ENCODE results near the gene PTPRZ1. TPM values are rescaled to one million over a fixed set of nuclear protein-coding genes. Genes with fewer than 3 reads are reported as not detected.

PTPRZ1 gene
- total RNA-seq, 6 experiments from 2014 or later, result 0.29 to 0.47 TPM; not detected in 4

DNA sequence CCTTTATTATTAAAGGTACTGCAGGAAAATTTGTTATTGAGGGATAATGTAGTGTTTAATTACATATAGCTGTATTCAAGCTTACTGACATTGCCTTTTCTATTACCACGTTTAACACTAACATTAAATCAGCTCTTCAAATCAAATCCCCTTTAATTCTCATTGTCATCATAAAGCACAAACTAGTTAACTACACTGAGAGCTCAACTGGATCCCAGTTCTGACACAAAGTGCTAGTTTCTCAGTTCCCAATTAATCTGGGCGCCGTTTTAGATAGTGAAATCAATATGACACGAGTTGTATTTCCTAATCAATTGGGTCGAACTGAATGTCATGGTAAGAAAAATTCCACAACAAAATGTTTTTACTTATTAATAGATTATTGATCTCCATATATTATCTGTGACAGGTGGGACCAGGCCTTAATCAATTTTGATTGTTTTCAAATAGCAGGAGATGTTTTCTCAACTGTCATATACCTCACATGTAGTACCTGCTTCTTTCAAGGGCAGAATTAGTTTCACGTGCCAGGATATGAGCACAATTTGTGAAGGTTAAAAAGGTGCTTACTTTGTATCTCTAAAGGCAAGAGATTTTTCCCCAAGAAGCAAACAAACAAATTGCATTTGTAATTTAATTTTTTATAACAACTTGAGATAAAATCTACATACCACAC lies 200.1 kb downstream of the PTPRZ1 start:
- Histone ChIP-seq H3K4me1 (no peaks in the 10 kb centered on the region), H3K27ac (no peak overlapping the region), H3K9me3 (no peaks in the 10 kb centered on the region), H3K4me3 (no peak overlapping the region), H3K27me3 (no peaks in the 10 kb centered on the region), H3K36me3 (peaks cover 0 to 31% (median 13%) of the 10 kb centered on the region in 4 donors)
- TF ChIP-seq, protein P1, sequence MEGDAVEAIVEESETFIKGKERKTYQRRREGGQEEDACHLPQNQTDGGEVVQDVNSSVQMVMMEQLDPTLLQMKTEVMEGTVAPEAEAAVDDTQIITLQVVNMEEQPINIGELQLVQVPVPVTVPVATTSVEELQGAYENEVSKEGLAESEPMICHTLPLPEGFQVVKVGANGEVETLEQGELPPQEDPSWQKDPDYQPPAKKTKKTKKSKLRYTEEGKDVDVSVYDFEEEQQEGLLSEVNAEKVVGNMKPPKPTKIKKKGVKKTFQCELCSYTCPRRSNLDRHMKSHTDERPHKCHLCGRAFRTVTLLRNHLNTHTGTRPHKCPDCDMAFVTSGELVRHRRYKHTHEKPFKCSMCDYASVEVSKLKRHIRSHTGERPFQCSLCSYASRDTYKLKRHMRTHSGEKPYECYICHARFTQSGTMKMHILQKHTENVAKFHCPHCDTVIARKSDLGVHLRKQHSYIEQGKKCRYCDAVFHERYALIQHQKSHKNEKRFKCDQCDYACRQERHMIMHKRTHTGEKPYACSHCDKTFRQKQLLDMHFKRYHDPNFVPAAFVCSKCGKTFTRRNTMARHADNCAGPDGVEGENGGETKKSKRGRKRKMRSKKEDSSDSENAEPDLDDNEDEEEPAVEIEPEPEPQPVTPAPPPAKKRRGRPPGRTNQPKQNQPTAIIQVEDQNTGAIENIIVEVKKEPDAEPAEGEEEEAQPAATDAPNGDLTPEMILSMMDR (IDR thresholded peaks at IDR 0.05), result no peak
- no peak for TF ChIP-seq POLR2A (IDR thresholded peaks at IDR 0.05)
- no peak for ATAC-seq
- DNase-seq, result no peak
- 71% methylated on average over 6 of the region's 6 CpGs for WGBS (ENCODE audit: insufficient coverage, low coverage, low lambda C conversion rate, missing lambda C conversion rate)
- intact Hi-C loops (cut with DNase I), result no loop called here

GRCh38 chr7:122073635-122074034 lies 200.7 kb downstream of the PTPRZ1 start:
- H3K36me3 ChIP-seq, result peaks cover 0 to 37% (median 13%) of the 10 kb centered on the region in 4 donors
- intact Hi-C loops (cut with DNase I), result no loop called here
- no peaks in the 10 kb centered on the region for H3K9me3 ChIP-seq
- ATAC-seq (no peak), DNase-seq (no peak)
- no peak overlapping the region for H3K4me3 ChIP-seq
- no peak overlapping the region for H3K27ac ChIP-seq
- no peaks in the 10 kb centered on the region for H3K4me1 ChIP-seq
- TF ChIP-seq, protein P1 (IDR thresholded peaks at IDR 0.05), result no peak
- TF ChIP-seq POLR2A (IDR thresholded peaks at IDR 0.05), result no peak
- WGBS (ENCODE audit: insufficient coverage, low coverage, low lambda C conversion rate, missing lambda C conversion rate), result 72% methylated on average over 3 of the region's 3 CpGs
- H3K27me3 ChIP-seq, result no peaks in the 10 kb centered on the region

- peaks cover 0 to 77% (median 28%) of the 10 kb centered on the region in 4 donors for H3K36me3 ChIP-seq
- intact Hi-C loops (cut with DNase I), result no loop called here
- no peaks in the 10 kb centered on the region for H3K4me1 ChIP-seq
- no peaks in the 10 kb centered on the region for H3K27me3 ChIP-seq
- H3K9me3 ChIP-seq, result no peaks in the 10 kb centered on the region
- TF ChIP-seq POLR2A (IDR thresholded peaks at IDR 0.05), result no peak
- TF ChIP-seq, protein P1 (IDR thresholded peaks at IDR 0.05), result no peak
- no peak overlapping the region for H3K27ac ChIP-seq
- no peak overlapping the region for H3K4me3 ChIP-seq
- no peak for ATAC-seq
- no peak for DNase-seq
Observed at GRCh38 chr7:122082160-122082559, 209.2 kb downstream of the PTPRZ1 start.

DNA sequence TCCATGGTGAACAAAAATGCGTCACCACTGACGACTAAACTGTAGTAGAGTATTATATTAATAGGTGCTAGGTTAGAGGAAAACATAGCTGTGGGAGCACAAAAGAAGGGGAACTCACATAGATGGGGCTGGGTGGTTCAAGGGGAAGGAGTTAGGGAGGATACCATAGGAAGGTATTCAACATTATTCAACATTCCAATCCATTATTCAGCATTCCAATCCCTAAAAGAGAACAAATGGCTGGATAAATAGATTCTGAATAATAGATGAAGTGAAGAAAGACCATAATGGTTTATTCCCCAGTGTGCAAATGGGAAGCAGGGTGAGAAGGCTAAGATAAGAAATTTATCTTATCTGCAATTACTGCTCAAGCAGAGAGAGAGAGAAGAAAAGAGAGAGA lies 209.7 kb downstream of the PTPRZ1 start:
- TF ChIP-seq, protein P1 (IDR thresholded peaks at IDR 0.05), result no peak
- TF ChIP-seq POLR2A (IDR thresholded peaks at IDR 0.05), result no peak
- H3K9me3 ChIP-seq, result no peaks in the 10 kb centered on the region
- no peaks in the 10 kb centered on the region for H3K4me1 ChIP-seq
- DNase-seq (no peak), ATAC-seq (no peak)
- no peaks in the 10 kb centered on the region for H3K27me3 ChIP-seq
- no peak overlapping the region for H3K27ac ChIP-seq
- intact Hi-C loops (cut with DNase I), result no loop called here
- WGBS (ENCODE audit: insufficient coverage, low coverage, low lambda C conversion rate, missing lambda C conversion rate), result 94% methylated on average over 2 of the region's 2 CpGs
- H3K36me3 ChIP-seq, result peaks cover 0 to 73% (median 23%) of the 10 kb centered on the region in 4 donors
- no peak overlapping the region for H3K4me3 ChIP-seq
